Stomach (tissue), 9 donors: Measurements from ENCODE around the gene ETF1. TPM values are rescaled to one million over a fixed set of nuclear protein-coding genes. Genes with fewer than 3 reads are reported as not detected.

Source experiments
- DNase-seq, 2 donors: peaks; one replicate each; pipeline versions ENCODE4 v3.0.0 to v3.0.0-alpha.2; 2013 to 2019
- H3K27ac ChIP-seq, 5 donors: fragments of 200-600 bp in 4 of 5; sonication (generic) in 4 of 5; one replicate each; pipeline ENCODE4 v1.5.1; 2013 to 2019; ENCODE audit warnings: mild to moderate bottlenecking in 1 of 5, moderate library complexity in 1 of 5
- H3K27me3 ChIP-seq, 3 donors: fragments of 200-600 bp; sonication (generic); one replicate each; pipeline ENCODE4 v1.5.1; 2017 to 2019; ENCODE audit warnings: mixed run types in 1 of 3
- H3K36me3 ChIP-seq, 4 donors: fragments of 200-600 bp; sonication (generic); 1 replicate in 3 of 4; 2 replicates in 1 of 4; pipeline ENCODE4 v1.5.1; 2016 to 2019
- H3K4me1 ChIP-seq, 4 donors: fragments of 200-600 bp; sonication (generic); one replicate each; pipeline ENCODE4 v1.5.1; 2016 to 2019
- H3K4me3 ChIP-seq, 4 donors: fragments of 200-600 bp; sonication (generic) in 3 of 4; one replicate each; pipeline ENCODE4 v1.5.1; 2016 to 2019; ENCODE audit warnings: mild to moderate bottlenecking in 1 of 4
- H3K9me3 ChIP-seq, 4 donors: fragments of 200-600 bp; sonication (generic); one replicate each; pipeline ENCODE4 v1.5.1; 2016 to 2019
- CTCF ChIP-seq, 7 experiments: fragments of 450-650 bp in 4 of 7; fragments of 200-600 bp in 3 of 7; sonication (generic) in 3 of 7; IDR thresholded peaks; one replicate each; pipeline ENCODE4 v1.5.1; 2016 to 2019; ENCODE audit warnings: antibody characterized with exemption in 7 of 7, control low read depth in 2 of 7, mild to moderate bottlenecking in 1 of 7
- EP300 ChIP-seq: sonication (generic); formaldehyde crosslinking; IDR thresholded peaks from one replicate; pipeline ENCODE4 v1.6.1; 2017; ENCODE audit warnings: antibody characterized with exemption
- POLR2A ChIP-seq, 4 donors: fragments of 450-650 bp; IDR thresholded peaks; one replicate each; pipeline ENCODE4 v1.6.1; 2016; ENCODE audit warnings: antibody characterized with exemption in 4 of 4, control low read depth in 2 of 4, mild to moderate bottlenecking in 1 of 4, moderate library complexity in 1 of 4
- POLR2AphosphoS5 ChIP-seq, 3 donors: sonication (generic); formaldehyde crosslinking; IDR thresholded peaks; one replicate each; pipeline ENCODE4 v1.6.1; 2016; ENCODE audit warnings: antibody characterized with exemption in 3 of 3
- WGBS, 5 donors: extraction: QIAGEN DNeasy Blood & Tissue Kit in 3 of 5; methylation state at CpG; one replicate each; pipeline versions ENCODE4 v1.1.5 to v1.1.7; 2013 to 2018; 5-methylcytosine and 5-hydroxymethylcytosine counted together
- intact Hi-C: fragments of 100-400 bp; cut with DNase I; formaldehyde crosslinking; loops from one replicate; pipeline ENCODE4 v1.15.1; 2023; ENCODE audit warnings: low total_unique reads
- polyA plus RNA-seq, 3 donors: library from polyadenylated mRNA; stranded (reverse); fragments of 200-250 nt; gene quantifications; one replicate each; pipeline ENCODE4 v1.2.3, GENCODE V29; 2013
- total RNA-seq, 5 donors: library from RNA; depleted of rRNA; stranded (reverse); fragments of >200 nt; gene quantifications; one replicate each; pipeline versions ENCODE4 v1.1.0 to v1.2.3, GENCODE V29; 2014 to 2016
- donor health status: healthy with polysubstance abuse.
- donor health status: Bipolar disorder and iron deficiency.
- donor health status: healthy.

Gene ETF1
- total and polyA plus RNA-seq, 8 donors, result 9.0 to 119 (median 51.0) TPM

GRCh38 chr5:138464388-138465260 lies 78.4 kb downstream of the ETF1 start:
- Histone ChIP-seq H3K9me3 (no peaks in the 10 kb centered on the region), H3K4me3 (peak overlapping the region; percentile 83 to 90 (median 88)), H3K27me3 (no peaks in the 10 kb centered on the region), H3K27ac (peak overlapping the region; percentile 95 to 99 (median 98)), H3K36me3 (peaks cover 0 to 18% (median 13%) of the 10 kb centered on the region in 4 donors), H3K4me1 (peaks cover 11 to 36% (median 36%) of the 10 kb centered on the region in 4 donors)
- 0 to 1% (median 1%) methylated on average over 24 to 64 of the region's 64 CpGs for WGBS, 5 donors
- TF ChIP-seq EP300 (no peak), POLR2AphosphoS5 (IDR thresholded peaks at IDR 0.05) (peak; percentile 34 to 84 (median 79)), CTCF (IDR thresholded peaks at IDR 0.05) (peak in 4 of 7 experiments; percentile 2 to 62 (median 23)), POLR2A (IDR thresholded peaks at IDR 0.05) (peak in 1 of 4 donors; percentile 8)
- peak; percentile 97 to 99 for DNase-seq
- intact Hi-C loops, result no loop called here

GRCh38 chr5:138464008-138464387 lies 79.0 kb downstream of the ETF1 start:
- DNase-seq, result peak; percentile 96 to 99
- H3K9me3 ChIP-seq, result no peaks in the 10 kb centered on the region
- peaks cover 0 to 18% (median 13%) of the 10 kb centered on the region in 4 donors for H3K36me3 ChIP-seq
- peak overlapping the region; percentile 95 to 99 (median 98) for H3K27ac ChIP-seq
- intact Hi-C loops, result no loop called here
- WGBS, 5 donors, result 0% methylated on average over 5 to 34 of the region's 34 CpGs
- peak; percentile 69 to 95 (median 93) for TF ChIP-seq POLR2AphosphoS5 (IDR thresholded peaks at IDR 0.05)
- no peak for TF ChIP-seq EP300
- TF ChIP-seq CTCF (IDR thresholded peaks at IDR 0.05), result peak in 6 of 7 experiments; percentile 17 to 98 (median 90)
- peak overlapping the region; percentile 83 to 90 (median 88) for H3K4me3 ChIP-seq
- H3K4me1 ChIP-seq, result peaks cover 11 to 43% (median 41%) of the 10 kb centered on the region in 4 donors
- no peaks in the 10 kb centered on the region for H3K27me3 ChIP-seq

- intact Hi-C loops, result no loop called here
- peak in 1 of 2 donors; percentile 70 for DNase-seq
- H3K4me3 ChIP-seq, result peak overlapping the region; percentile 83 to 90 (median 88)
- peak overlapping the region; percentile 95 to 99 (median 98) for H3K27ac ChIP-seq
- peaks cover 14 to 47% (median 46%) of the 10 kb centered on the region in 4 donors for H3K4me1 ChIP-seq
- peaks cover 0 to 18% (median 13%) of the 10 kb centered on the region in 4 donors for H3K36me3 ChIP-seq
- 14 to 28% (median 19%) methylated on average over 15 to 21 of the region's 21 CpGs for WGBS, 5 donors
- H3K27me3 ChIP-seq, result no peaks in the 10 kb centered on the region
- no peaks in the 10 kb centered on the region for H3K9me3 ChIP-seq
- no peak for TF ChIP-seq CTCF (IDR thresholded peaks at IDR 0.05)
These were observed 79.5 kb downstream of the ETF1 start for GRCh38 chr5:138463419-138464007.

- intact Hi-C loops, result no loop called here
- DNase-seq, result peak in 1 of 2 donors; percentile 35
- Histone ChIP-seq H3K4me1 (peaks cover 21 to 37% (median 35%) of the 10 kb centered on the region in 4 donors), H3K36me3 (no peaks in the 10 kb centered on the region), H3K4me3 (no peak overlapping the region), H3K27ac (peak overlapping the region in 2 of 5 donors; percentile 14 to 30), H3K9me3 (no peaks in the 10 kb centered on the region), H3K27me3 (no peaks in the 10 kb centered on the region)
- WGBS, 5 donors, result 69 to 76% (median 73%) methylated on average over 11 of the region's 11 CpGs
- TF ChIP-seq EP300 (no peak), POLR2AphosphoS5 (IDR thresholded peaks at IDR 0.05) (peak in 1 of 3 donors; percentile 33)
These were observed 81.5 kb downstream of the ETF1 start for GRCh38 chr5:138461343-138462125.
